GM12874 (cell line): Measurements from ENCODE around the gene RAD51B.

Source experiments
- TF ChIP-seq, protein P1 (sequence below): IDR thresholded peaks from 2 replicates; pipeline ENCODE4 v1.5.1; 2011; ENCODE audit warnings: low read depth, mild to moderate bottlenecking, control low read depth, low read length, moderate library complexity; ENCODE audit not compliant: insufficient read depth

RAD51B gene

DNA sequence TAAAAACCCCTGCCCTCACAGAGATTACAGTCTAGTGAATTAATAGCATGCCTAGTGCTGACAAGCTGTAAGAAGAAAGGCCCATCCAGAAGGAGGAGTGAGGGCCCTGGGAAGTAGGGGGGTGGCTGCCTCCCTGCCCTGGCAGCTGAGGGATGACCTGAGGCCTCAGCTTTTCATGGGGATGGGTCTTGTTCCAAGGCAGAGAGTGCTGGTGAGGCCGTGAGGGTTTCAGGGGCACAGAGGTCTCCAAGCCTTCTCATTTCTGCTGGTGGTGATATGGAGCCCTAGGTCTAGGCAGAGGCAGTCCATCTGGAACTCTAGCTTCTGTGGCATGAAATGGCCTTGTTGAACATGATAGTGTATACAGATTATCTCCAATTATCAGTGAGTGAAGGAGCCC, 858.9 kb downstream of the RAD51B start:
- TF ChIP-seq, protein P1, sequence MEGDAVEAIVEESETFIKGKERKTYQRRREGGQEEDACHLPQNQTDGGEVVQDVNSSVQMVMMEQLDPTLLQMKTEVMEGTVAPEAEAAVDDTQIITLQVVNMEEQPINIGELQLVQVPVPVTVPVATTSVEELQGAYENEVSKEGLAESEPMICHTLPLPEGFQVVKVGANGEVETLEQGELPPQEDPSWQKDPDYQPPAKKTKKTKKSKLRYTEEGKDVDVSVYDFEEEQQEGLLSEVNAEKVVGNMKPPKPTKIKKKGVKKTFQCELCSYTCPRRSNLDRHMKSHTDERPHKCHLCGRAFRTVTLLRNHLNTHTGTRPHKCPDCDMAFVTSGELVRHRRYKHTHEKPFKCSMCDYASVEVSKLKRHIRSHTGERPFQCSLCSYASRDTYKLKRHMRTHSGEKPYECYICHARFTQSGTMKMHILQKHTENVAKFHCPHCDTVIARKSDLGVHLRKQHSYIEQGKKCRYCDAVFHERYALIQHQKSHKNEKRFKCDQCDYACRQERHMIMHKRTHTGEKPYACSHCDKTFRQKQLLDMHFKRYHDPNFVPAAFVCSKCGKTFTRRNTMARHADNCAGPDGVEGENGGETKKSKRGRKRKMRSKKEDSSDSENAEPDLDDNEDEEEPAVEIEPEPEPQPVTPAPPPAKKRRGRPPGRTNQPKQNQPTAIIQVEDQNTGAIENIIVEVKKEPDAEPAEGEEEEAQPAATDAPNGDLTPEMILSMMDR = no peak

- TF ChIP-seq, protein P1 = no peak
Observed at GRCh38 chr14:68679301-68679700, 859.7 kb downstream of the RAD51B start.

- TF ChIP-seq, protein P1 = no peak
Observed at GRCh38 chr14:68679746-68680467, 860.3 kb downstream of the RAD51B start.

DNA sequence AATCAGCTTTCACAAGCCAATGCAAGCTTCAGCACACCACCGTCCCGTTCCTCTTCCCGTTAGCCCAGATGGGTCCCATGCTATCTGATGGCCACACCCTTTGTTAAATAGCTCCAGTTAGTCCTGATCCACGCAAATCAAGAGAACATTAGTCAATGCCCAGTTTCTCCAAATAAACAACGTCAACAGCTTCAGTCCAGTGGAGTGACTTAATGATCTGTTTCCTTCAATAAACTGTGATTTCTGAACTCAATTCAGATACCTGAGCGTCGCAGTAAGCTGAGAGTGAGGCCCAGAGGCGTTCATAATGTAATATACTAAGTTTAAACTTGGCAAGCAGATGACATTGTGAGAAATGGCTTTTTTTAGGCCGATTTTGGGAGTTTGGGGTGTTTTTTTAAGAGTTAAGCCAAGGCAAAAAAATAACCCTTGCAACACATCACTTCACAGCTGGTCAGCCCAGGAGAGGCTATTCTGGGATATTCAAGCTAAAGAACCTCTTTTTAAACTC, 861.0 kb downstream of the RAD51B start:
- TF ChIP-seq, protein P1 = no peak

GRCh38 chr14:68681256-68682011, 861.9 kb downstream of the RAD51B start:
- TF ChIP-seq, protein P1 = no peak

GRCh38 chr14:68682166-68683103, 862.9 kb downstream of the RAD51B start:
- TF ChIP-seq, protein P1 = no peak
